ENCODE data around the gene ZFYVE28.
"Not testable (repeated sequence)": the region's sequence is repeated elsewhere in the genome, so short reads cannot be mapped to it uniquely, and the experiment has no call there.

Gene ZFYVE28

DNA sequence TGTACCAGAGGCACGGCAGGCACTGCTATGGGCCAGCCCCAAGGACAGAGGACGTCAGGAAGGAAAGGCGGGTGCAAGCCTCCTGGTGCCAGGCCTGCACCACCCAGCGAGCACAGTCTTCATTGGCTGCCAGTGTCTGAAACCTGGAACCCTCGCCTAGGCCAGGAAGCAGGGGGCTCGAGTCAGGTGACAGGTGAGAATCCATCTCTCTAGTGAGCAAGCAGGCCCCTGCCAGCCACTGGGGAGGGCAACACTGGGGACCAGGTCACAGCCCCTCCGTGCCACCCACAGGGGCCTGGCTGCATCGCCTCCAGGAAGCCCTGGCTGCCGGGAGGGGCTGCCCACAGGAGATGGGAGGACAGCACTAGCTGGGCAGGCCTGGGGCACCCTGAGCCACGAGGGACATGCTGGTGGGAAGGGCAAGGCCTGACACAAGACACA, 169.6 kb downstream of the ZFYVE28 start:
- no peak for DNase-seq (ENCODE audit: low read depth in 3 of 3)

DNA sequence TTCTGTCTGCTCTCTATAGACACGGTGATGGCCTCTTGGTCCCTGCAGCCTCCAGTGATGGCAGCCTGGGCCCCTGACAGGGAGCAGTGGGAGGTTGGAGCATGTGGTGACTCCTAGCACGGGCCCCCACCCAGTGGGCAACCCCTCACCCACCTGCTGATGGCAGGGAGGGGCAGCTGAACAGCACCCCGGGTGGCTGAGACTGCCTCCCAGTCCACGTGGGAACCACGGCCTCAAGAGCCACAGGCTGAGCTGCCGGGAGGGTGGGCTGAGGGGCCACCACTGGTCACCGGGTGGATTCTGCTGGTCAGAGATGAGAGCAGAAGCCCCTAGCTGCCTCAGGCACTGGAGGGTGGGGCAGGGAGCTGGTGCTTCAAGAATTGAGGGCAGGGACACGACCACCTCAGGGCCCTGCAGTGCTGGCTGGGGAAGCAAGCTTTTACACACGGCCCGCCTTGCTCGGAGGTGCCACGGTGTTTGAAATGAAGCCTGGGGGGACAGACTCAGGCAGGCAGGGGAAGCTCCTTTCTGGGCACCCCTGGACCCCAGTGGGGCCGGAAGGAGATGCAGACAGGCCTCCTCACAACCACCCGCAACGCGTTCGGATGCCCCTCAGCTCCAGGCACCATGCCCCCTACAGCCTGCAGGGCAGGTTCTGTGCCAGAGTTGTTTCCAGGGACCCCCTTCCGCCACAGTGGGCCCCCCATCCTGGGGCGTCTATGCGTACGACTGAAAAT, 170.2 kb downstream of the ZFYVE28 start:
- DNase-seq (ENCODE audit: low read depth in 3 of 3) = no peak

DNA sequence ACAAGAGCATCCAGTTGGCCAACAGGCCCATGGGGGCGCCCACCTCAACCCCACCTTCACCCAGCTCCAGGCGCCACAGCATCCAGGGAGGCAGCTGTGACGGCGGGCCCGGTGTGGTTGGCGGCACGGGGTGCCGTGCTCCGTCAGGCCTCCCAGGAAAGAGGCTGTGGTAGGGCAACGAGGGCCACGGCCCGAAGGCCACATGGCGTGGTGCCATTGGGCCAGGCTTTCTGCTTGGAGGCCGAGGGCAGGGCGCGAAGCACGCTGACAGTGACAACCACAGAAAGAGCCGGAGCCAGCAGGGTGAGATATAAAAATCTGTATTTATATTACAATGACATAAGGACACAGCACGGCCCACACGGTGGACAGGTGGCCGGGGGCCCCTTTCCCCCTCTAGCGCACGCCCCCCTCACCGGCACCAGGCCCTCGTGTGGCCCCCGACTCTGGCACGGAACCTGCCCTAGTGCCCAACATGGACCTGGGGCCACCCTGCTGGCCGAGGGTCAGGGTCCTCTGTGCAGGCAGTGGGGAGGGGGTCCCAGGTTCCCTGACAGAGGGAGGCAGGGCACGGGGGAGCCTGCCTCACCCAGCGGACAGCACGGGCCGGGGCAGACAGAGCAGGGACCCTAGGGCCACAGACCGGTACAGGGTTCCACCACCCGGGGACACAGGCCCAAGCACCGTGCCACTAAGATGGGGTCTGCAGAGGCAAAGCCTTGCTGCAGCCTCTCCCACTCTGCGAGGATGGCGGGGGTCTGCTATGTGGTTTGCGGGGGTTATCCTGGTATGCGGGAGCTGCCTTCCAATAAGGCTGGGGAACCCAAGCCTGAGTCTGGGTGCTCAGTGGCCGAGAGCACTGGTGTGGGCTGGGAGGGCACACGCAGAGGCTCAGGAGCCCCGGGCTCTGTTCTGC, 171.1 kb downstream of the ZFYVE28 start:
- DNase-seq (ENCODE audit: low read depth in 3 of 3) = no peak

DNA sequence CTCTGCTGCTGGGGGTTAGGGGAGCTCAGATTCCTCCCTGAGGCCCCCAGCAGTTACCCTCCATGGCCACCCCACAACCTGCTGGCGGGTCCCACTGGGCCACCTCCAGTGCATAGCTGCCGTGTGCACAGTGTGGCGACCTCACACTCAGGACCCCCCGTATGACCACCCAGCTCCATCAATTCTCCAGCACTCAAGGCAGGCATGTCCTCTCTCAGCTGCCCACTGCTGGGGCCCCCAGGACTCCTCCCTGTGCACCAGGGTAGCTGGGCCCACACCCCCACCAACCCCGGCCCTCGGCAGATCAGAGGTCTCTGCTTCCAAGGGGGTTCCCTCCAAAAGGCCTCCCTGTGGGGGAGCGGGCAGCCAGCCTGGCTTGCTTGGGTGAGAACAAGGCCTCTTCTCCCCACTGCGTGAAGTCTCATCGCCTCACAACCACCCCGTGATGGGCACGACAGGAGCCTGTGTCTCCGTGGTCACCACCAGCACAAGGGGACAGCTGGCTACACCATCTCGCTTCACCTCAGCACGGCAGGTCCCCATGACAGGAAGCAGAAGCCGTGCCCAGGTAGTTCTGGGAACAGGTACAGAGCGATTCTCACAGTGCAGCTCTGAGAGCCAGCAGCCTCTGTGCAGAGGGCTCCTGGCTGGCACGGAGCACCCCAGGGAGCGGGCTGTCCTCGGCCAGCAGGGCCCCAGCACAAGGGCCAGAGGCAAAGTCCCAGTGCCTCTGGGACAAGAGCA, 171.9 kb downstream of the ZFYVE28 start:
- DNase-seq (ENCODE audit: low read depth in 3 of 3) = no peak

GRCh38 chr4:2245787-2246275, 172.6 kb downstream of the ZFYVE28 start:
- no peak for DNase-seq (ENCODE audit: low read depth in 3 of 3)

DNA sequence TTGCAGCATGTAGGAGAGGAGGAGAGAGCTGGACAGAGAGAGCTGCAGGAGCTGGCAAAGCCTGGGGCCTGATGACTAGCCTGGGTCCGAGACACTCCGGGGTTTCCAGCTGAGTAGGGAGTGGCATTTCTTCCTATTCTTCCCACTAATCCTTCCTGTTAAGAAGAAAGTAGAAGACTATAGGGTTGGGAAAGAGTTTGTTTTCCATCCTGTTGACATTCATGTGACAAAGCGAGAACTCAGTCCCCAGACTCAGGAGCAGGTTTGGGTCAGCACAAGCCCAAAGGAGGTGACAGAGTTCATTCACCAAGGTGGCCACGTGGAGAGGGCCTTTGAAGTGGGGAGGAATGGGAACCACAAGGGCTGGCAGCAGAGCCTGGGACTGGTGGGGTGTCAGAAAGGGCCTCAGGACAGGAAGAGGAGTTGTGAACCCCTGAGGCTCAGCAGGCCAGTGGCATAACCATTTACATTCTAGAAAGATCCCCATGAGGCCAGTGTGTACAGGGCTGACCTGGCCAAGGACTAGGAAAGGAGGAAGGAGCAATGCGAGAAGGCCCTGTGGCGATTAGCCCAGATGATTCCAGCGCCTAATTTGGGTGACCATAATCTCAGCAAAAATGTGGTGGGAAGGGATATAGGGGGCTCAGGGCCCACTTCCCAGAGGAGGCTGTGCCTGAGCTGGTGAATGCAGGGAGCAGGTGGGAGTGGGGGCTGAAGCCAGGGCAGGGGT, 173.2 kb downstream of the ZFYVE28 start:
- no peak for DNase-seq (ENCODE audit: low read depth in 3 of 3)

- no peak for DNase-seq (ENCODE audit: low read depth in 3 of 3)
Observed at GRCh38 chr4:2243681-2244380, 174.6 kb downstream of the ZFYVE28 start.

- peak; percentile 99 for DNase-seq (ENCODE audit: low read depth in 3 of 3)
Observed at GRCh38 chr4:2241410-2242353, 176.8 kb downstream of the ZFYVE28 start, which contains the start of the genes HAUS3 and POLN. TSS of gene HAUS3 (minus strand) at chr4:2242121. CDS start at chr4:2240946, 1,175 bp downstream. TSS of gene POLN (minus strand) at chr4:2242121. CDS start at chr4:2229231, 12,890 bp downstream.

DNA sequence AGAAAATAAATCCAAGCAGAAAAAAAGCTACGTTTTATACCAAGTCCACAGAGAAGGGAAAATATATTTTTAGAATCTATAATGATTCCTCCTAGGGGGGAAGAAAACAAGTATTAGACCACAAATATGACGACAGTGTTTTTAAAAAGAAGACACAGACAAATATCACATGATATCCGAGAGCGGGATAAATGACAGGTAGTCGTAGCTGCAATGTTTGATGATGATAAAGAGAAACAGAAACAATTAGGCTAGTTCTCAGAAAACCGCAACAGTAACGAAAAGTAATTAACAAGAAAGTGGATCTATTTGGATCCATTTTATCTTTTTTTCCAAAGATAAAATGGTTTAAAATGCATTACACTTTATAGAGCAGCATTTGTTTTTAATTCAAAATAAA, 177.4 kb downstream of the ZFYVE28 start:
- DNase-seq (ENCODE audit: low read depth in 3 of 3) = no peak

DNA sequence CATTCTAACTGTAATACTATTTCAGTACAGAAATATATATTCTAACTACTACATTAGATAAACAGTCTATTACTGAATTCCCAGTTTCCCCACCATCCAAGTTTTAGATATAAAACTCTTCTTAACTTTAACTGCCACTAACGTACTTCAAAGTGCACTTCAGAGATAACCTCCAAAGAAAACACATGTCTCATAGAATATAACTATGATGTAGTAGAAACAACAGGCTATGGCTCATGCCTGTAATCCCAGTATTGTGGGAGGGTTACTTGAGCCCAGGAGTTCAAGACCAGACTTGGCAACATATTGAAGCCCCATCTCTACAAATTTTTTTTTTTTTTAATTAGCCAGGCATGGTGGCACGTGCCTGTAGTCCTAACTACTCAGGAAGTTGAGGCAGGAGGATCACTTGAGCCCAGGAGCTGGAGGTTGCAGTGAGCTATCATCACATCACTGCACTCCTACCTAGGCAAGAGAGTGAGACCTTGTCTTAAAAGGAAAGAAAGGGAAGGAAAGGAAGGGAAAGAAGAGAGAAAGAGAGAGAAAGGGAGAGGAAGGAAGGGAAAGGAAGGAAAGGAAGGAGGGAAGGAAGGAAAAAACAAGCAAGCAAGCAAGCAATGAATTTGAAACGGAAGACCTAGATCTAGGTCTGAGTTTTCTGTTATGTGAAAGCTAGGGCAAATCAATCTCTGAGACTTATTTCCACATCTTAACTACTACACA, 181.3 kb downstream of the ZFYVE28 start:
- no peak for DNase-seq (ENCODE audit: low read depth in 3 of 3)

- no peak for DNase-seq (ENCODE audit: low read depth in 3 of 3)
Observed at GRCh38 chr4:2231082-2231481, 187.4 kb downstream of the ZFYVE28 start.

DNA sequence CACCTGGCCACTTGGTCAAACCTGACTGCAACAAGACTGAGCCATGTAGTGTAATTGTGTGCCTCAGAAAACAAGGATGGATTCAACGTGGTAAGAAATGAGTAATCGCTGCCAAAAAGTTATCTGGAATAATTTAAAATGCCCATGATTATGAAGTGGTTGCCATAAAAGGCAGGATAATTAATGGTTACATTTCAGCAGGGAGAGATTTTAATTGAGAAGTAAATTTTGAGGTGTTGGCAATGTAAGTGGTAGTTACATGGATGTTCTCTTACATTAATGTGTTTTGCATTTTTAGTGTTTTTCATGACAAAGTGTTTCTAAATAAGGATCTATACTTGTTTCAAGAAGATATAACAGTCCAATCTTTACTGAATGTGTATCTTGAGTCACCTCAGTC, 192.2 kb downstream of the ZFYVE28 start:
- DNase-seq (ENCODE audit: low read depth in 3 of 3) = no peak

DNA sequence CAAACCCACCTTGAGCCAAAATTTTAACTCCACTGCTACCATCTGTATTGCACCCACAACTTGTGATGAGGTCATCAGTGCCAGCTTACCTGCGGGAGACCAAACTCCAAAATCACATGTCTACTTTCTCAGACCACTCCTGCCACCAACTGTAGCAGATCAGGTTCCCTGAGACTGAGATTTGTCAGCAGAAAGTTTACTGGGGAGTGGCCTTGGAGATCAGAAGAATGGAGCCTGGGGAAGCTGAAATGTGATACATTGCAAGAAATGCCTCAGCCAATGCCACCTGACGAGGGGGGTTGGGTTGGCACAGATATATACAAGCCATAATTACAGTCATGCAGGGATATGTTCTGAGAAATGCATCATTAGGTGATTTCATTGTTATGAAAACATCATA, 195.6 kb downstream of the ZFYVE28 start:
- no peak for DNase-seq (ENCODE audit: low read depth in 3 of 3)

DNA sequence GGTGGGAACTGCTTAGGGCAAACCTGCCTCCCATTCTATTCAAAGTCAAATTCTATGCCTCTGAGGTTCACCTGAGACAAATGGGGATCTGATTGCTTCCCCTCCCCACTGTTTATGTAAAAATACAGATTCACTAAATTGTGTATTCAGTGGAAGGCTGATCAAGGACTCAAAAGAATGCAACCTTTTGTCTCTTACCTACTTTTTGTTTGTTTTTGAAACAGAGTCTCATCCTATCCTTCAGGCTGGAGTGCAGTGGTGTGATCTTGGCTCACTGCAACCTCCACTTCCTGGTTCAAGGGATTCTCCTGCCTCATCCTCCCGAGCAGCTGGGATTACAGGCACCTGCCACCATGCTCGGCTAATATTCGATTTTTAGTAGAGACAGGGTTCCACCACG, 197.1 kb downstream of the ZFYVE28 start:
- not testable (repeated sequence) for DNase-seq (ENCODE audit: low read depth in 3 of 3)

DNA sequence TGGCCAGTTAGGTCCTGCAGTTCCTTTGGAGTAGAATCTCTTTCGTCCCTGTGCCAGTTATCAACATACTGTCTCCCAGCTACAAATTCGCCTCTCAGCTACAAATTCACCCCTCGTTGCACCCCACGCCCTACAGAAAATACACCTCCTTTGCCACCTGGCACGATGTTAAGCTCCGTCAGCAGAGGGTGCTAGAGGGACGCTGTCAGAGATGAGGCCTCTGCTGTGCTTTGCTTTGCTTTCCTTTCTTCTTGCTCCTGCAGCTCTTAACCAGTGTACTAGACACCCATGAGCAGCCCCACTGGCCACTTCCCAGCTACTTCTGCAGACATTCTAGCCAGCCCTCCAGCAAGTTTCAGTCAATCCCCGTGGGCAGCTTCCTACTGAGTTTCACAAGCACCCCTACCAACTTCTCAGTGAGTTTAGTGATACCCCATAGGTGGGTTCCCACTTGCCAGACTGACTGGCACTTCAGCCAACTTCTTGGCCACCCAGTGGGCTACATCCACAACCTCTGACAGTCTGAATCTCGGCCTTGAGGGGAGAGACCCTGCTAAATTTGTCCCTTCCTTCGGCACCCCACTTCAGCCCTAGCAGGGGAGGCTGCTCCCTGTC, 198.3 kb downstream of the ZFYVE28 start:
- peak; percentile 57 to 73 (median 62) for DNase-seq (ENCODE audit: low read depth in 3 of 3)
